GM19395 (cell line): Measurements from ENCODE around the gene GNMT.

Experiments
- ATAC-seq: cut with Tn5 transposase; IDR thresholded peaks from one replicate; pipeline ENCODE4 v1.9.1; 2021; ENCODE audit warnings: mild to moderate bottlenecking, moderate library complexity; ENCODE audit not compliant: unreplicated experiment

The GNMT gene

GRCh38 chr6:42960243-42961019 is at the start of gene GNMT:
GNMT (plus strand) TSS chr6:42960754; CDS start chr6:42960768, 14 bp downstream.
- ATAC-seq: no peak

GRCh38 chr6:42911171-42912021 is 49.2 kb upstream of the GNMT start:
- no peak for ATAC-seq

- no peak for ATAC-seq
These were observed 46.0 kb upstream of the GNMT start for GRCh38 chr6:42914546-42914945.

- ATAC-seq: no peak
These were observed 44.8 kb upstream of the GNMT start, which contains the start of gene PTCRA for GRCh38 chr6:42915732-42916131. PTCRA (plus strand) TSS chr6:42916053; CDS start chr6:42916070, 17 bp downstream.

GRCh38 chr6:42916288-42916687 is 44.3 kb upstream of the GNMT start:
- no peak for ATAC-seq

GRCh38 chr6:42921801-42922200 is 38.8 kb upstream of the GNMT start:
- ATAC-seq: no peak

GRCh38 chr6:42923666-42924065 is 36.9 kb upstream of the GNMT start:
- no peak for ATAC-seq

GRCh38 chr6:42925248-42925857 is 35.2 kb upstream of the GNMT start:
- ATAC-seq: no peak

DNA sequence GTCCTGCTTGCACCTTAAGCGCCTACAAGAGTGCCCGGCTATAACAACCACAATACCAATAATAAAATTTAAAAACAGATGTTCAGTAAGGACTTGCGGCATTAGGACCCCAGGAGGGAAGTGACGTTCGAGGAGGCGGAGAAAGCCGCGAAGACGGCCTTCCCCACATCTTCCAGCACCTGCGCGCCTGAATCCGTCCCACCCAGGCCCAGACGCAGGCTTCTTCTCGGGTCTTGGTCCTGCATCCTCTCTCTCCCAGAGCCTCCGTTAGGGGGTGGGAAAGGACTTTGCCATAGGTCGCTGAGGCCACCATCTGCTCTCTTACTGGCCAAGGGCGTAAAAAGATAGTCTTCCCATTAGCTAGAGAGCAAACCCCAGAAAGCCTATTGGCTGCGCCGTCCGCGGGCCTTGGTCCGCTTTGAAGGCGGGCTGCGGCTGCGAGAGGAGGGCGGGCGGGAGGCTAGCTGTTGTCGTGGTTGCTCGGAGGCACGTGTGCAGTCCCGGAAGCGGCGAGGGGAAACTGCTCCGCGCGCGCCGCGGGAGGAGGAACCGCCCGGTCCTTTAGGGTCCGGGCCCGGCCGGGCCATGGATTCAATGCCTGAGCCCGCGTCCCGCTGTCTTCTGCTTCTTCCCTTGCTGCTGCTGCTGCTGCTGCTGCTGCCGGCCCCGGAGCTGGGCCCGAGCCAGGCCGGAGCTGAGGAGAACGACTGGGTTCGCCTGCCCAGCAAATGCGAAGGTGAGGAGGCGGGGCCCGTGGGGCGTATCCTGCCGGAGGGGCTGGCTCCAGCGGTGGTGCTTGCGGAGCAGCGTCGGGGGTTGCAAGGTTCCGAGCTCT is 31.4 kb upstream of the GNMT start, which contains the start of gene CNPY3:
Gene CNPY3 (plus strand): TSS at position 495 of the 835 bp plus-strand sequence. CDS start 91 bp downstream, at position 586.
- ATAC-seq: peak; percentile 78

DNA sequence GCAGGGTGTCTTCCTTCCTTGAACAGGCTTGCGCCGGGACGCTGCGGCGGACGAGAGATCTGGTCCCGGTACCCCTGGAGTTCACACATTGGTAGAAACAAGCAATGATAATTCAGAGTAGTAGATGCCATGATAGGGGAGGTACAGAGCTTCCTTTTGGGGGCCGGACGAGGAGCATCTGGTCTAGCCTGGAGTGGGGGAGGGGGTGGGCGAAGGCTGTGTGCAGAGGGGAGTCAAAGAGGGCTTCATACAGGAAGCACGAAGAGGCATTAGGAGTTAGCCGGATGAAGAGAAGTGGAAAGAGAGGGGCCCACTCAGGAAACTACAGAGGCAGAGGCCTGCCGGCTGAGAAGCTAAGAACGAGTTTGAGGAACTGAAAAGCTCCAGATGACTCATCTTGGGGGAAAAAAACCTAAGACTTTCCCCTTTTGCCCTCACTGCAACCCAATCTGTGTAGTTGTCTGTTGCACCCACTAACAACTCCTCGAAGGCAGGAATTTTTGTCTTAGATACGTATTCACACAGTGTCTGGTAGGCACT is 30.7 kb upstream of the GNMT start:
- peak; percentile 56 for ATAC-seq

DNA sequence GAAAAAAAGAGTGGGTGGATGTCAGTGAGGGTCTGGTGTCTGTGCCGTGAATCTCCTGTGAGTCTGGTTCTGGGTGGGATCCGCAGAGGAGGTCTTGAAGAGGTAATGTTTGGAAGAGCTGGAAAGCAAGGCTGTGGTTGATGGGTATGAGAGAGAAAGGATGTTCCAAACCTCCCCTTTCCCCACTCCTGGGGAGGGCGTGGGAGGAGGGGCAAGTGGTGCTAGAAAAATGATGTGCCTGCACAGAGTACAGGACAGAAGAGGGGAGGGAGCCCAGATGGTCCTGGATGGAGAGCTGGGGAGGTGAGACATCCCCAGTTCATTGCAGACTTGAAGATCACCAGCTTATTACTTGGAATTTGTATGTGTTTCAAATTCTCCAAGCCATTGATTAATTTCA is 28.1 kb upstream of the GNMT start:
- no peak for ATAC-seq

DNA sequence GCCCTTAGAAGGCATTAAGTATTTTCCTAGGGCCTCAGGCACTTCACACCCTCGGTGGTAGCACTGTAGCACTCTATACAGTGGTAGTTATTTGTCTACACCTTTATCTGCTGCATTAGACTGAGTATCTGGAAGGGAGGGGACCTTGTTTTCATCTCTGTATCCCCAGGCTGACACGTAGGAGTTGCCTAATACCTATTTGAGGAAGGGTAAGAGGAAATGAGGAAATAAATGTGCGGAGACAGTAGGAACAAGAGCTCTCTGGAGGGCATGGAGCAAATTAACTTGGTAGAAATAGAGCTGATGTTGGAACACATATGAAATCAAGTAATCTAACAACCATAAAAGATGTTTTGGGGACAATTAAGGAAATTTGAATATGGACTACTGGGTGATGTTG is 27.3 kb upstream of the GNMT start:
- no peak for ATAC-seq

DNA sequence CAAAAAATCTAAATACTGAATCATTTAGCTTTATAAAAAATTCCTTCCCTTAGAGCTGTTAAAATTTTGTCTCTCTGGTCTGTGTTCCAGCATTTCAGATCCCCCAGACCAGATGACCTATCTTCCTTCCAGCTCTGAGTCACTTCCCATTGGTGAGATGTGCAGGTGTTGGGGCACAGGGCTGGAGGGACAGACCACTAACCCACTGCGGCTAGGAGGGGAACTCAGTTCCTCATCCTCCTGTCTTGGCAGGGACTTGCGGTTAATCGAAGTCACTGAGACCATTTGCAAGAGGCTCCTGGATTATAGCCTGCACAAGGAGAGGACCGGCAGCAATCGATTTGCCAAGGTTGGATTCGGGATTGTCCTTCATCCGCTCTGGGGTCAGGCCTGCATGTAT is 25.2 kb upstream of the GNMT start:
- no peak for ATAC-seq

DNA sequence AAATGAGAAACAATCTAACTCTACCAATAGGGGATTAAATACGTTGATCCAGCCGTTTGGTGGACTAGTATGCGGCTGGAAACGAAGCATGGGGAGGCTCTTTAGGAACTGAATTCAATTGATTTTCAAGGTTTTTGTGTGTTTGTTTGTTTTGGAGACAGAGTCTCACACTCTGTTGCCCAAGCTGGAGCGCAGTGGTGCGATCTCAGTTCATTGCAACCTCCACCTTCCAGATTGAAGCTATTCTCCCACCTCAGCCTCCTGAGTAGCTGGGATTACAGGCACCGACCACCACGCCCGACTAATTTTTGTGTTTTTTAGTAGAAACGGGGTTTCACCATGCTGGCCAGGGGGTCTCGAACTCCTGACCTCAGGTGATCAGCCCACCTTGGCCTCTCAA is 24.2 kb upstream of the GNMT start:
- no peak for ATAC-seq

DNA sequence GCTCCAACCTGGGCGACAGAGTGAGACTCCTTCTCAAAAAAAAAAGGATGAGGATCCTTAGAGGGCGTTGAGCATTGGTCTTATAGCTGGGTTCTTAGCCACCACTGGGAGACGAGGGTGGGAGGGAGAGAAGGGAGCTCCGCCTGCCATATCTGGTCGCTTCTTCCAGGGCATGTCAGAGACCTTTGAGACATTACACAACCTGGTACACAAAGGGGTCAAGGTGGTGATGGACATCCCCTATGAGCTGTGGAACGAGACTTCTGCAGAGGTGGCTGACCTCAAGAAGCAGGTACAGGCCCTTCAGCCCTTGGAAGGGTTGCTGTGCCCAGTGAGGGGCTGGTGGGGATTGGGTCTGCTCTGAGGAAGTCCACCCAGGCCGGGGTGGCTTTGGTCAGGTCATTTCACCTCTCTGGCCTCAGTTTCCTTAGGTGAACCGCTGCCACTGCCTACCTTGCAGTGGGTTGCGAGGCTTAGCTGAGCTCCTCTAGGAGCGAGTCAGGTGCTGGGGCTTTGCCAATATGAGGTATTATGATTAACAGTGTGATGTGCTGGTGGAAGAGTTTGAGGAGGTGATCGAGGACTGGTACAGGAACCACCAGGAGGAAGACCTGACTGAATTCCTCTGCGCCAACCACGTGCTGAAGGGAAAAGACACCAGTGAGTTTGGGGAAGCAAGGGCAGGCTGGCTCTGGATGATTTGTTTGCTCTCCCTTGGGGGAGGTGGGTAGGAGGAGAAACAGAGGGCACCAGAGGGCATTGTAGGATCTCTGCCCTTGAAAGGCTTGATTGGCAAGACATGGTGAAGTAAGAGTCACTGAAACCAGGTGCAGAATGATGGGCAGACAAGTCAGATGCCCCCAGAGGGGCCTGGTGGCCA is 22.8 kb upstream of the GNMT start:
- ATAC-seq: no peak

GRCh38 chr6:42938428-42938796 is 22.1 kb upstream of the GNMT start:
- ATAC-seq: no peak

- no peak for ATAC-seq
These were observed 21.4 kb upstream of the GNMT start for GRCh38 chr6:42938987-42939809.

DNA sequence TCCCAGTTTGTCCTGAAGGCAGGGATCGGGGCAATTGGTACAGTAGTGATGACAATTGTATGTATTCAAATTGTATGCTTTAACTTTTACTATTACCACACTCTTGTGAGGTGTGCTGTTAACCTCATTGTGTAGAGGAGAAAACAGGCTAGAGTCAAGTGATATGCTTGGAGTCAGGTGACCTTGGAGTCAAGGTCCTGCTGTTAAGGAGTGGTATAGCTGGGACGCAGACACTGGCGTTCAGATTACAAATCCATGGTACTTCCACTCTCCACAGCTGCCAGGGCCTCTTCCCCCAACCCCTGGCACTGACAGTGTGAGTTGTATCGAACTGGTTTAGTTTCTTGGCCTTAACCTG is 20.8 kb upstream of the GNMT start:
- no peak for ATAC-seq
